ENCODE results near the gene DOCK8.

GRCh38 chr9:466747-467146 lies 252.1 kb downstream of the DOCK8 start:
- TF ChIP-seq CEBPB (IDR thresholded peaks at IDR 0.05) (no peak), CTCF (IDR thresholded peaks at IDR 0.05) (no peak), ELK1 (IDR thresholded peaks at IDR 0.05; ENCODE audit: low read depth, low read length) (no peak), NPAS2 (CRISPR knock-in tag; IDR thresholded peaks at IDR 0.05; ENCODE audit: borderline replicate concordance) (no peak), POLR2A (IDR thresholded peaks at IDR 0.05; ENCODE audit: low read length) (no peak), MAFK (IDR thresholded peaks at IDR 0.05; ENCODE audit: partially characterized antibody) (no peak), CHD2 (IDR thresholded peaks at IDR 0.05; ENCODE audit: low read length, partially characterized antibody) (no peak), RFX5 (IDR thresholded peaks at IDR 0.05) (no peak), RCOR1 (IDR thresholded peaks at IDR 0.05; ENCODE audit: low read depth, low read length) (no peak), SMC3 (IDR thresholded peaks at IDR 0.05) (no peak)
